H1 (cell line): ENCODE measurements around the gene SLC48A1. TPM values are rescaled to one million over a fixed set of nuclear protein-coding genes. Genes with fewer than 3 reads are reported as not detected.

Experiments
- BACH1 ChIP-seq: IDR thresholded peaks from 2 replicates; pipeline ENCODE4 v1.6.1; 2012; ENCODE audit warnings: low read length, improper control_type of control experiment
- BCL11A ChIP-seq, 2 experiments: IDR thresholded peaks; one replicate each; pipeline ENCODE4 v1.6.1; 2011; ENCODE audit warnings: low read depth in 2 of 2, low read length in 2 of 2, mild to moderate bottlenecking in 2 of 2
- CEBPB ChIP-seq: IDR thresholded peaks from 2 replicates; pipeline ENCODE4 v1.6.1; 2012; ENCODE audit warnings: low read depth, low read length
- CHD2 ChIP-seq: IDR thresholded peaks from 2 replicates; pipeline ENCODE4 v1.6.1; 2012; ENCODE audit warnings: low read length, improper control_type of control experiment
- CREB1 ChIP-seq: IDR thresholded peaks from 2 replicates; pipeline ENCODE4 v1.6.1; 2012; ENCODE audit warnings: inconsistent platforms
- CTCF ChIP-seq, 3 experiments: IDR thresholded peaks; 1 replicate in 2 of 3; 2 replicates in 1 of 3; pipeline versions ENCODE4 v1.5.1 to v1.6.1; 2011; ENCODE audit warnings: low read length in 3 of 3, mild to moderate bottlenecking in 3 of 3, inconsistent platforms in 2 of 3, low read depth in 1 of 3, moderate library complexity in 1 of 3; ENCODE audit not compliant: insufficient read depth in 1 of 3; ENCODE audit errors: control extremely low read depth in 1 of 3
- FOSL1 ChIP-seq: IDR thresholded peaks from 2 replicates; pipeline ENCODE4 v1.6.1; 2011; ENCODE audit warnings: mild to moderate bottlenecking, low read depth, low read length, moderate library complexity; ENCODE audit not compliant: insufficient read depth
- GABPA ChIP-seq: IDR thresholded peaks from 2 replicates; pipeline ENCODE4 v1.6.1; 2011; ENCODE audit warnings: mild to moderate bottlenecking, low read length, moderate library complexity, borderline replicate concordance; ENCODE audit not compliant: insufficient read depth
- HDAC2 ChIP-seq, 2 experiments: fragments of 300-600 bp in 1 of 2; sonication (generic) in 1 of 2; IDR thresholded peaks; 2 replicates each; pipeline ENCODE4 v1.6.1; 2011 to 2012; ENCODE audit warnings: low read depth in 2 of 2, low read length in 2 of 2, mild to moderate bottlenecking in 2 of 2, moderate library complexity in 2 of 2, borderline replicate concordance in 1 of 2, inconsistent platforms in 1 of 2
- HDAC6 ChIP-seq: IDR thresholded peaks from one replicate; pipeline ENCODE4 v1.7.1; 2012; ENCODE audit warnings: low read depth, mild to moderate bottlenecking, inconsistent platforms, low read length, moderate library complexity
- KDM4A ChIP-seq: IDR thresholded peaks from one replicate; pipeline ENCODE4 v1.7.1; 2012; ENCODE audit warnings: low read depth, mild to moderate bottlenecking, moderate library complexity, low read length, inconsistent platforms; ENCODE audit not compliant: severe bottlenecking
- MAX ChIP-seq: IDR thresholded peaks from 2 replicates; pipeline ENCODE4 v1.6.1; 2012; ENCODE audit warnings: inconsistent platforms
- POLR2A ChIP-seq, 2 experiments: IDR thresholded peaks; 1 replicate in 1 of 2; 2 replicates in 1 of 2; pipeline ENCODE4 v1.6.1; 2011; ENCODE audit warnings: low read depth in 2 of 2, low read length in 2 of 2, mild to moderate bottlenecking in 2 of 2; ENCODE audit errors: control extremely low read depth in 1 of 2
- RXRA ChIP-seq: IDR thresholded peaks from 2 replicates; pipeline ENCODE4 v1.6.1; 2011; ENCODE audit warnings: low read depth, mild to moderate bottlenecking, low read length, moderate library complexity; ENCODE audit not compliant: insufficient read depth
- SIRT6 ChIP-seq: IDR thresholded peaks from one replicate; pipeline ENCODE4 v1.7.1; 2012; ENCODE audit warnings: low read length, inconsistent platforms
- SP4 ChIP-seq: IDR thresholded peaks from 2 replicates; pipeline ENCODE4 v1.6.1; 2012; ENCODE audit warnings: low read length, inconsistent platforms
- SRF ChIP-seq: IDR thresholded peaks from 2 replicates; pipeline ENCODE4 v1.6.1; 2011; ENCODE audit warnings: mild to moderate bottlenecking, low read depth, low read length, moderate library complexity
- TBP ChIP-seq: IDR thresholded peaks from 2 replicates; pipeline ENCODE4 v1.6.1; 2011; ENCODE audit warnings: low read depth, low read length, improper control_type of control experiment
- TCF12 ChIP-seq: IDR thresholded peaks from 2 replicates; pipeline ENCODE4 v1.6.1; 2011; ENCODE audit warnings: low read depth, mild to moderate bottlenecking, low read length
- USF2 ChIP-seq: IDR thresholded peaks from 2 replicates; pipeline ENCODE4 v1.6.1; 2011; ENCODE audit warnings: low read length, improper control_type of control experiment
- YY1 ChIP-seq: IDR thresholded peaks from 2 replicates; pipeline ENCODE4 v1.6.1; 2011; ENCODE audit warnings: low read depth, mild to moderate bottlenecking, low read length
- ZNF274 ChIP-seq: IDR thresholded peaks from 2 replicates; pipeline ENCODE4 v1.7.0; 2012; ENCODE audit warnings: low read length, borderline replicate concordance; ENCODE audit errors: extremely low read depth
- polyA plus RNA-seq, 7 experiments: library from polyadenylated mRNA; depleted of rRNA in 3 of 7; stranded (reverse) in 5 of 7; unstranded in 2 of 7; fragments of >200 nt in 5 of 7; fragments of 200-250 nt in 2 of 7; gene quantifications; 1 replicate in 5 of 7; 2 replicates in 1 of 7; 4 replicates in 1 of 7; pipeline versions ENCODE4 v1.2.1 to v1.2.3, GENCODE V29; 2011 to 2013; ENCODE audit warnings: missing spikeins in 2 of 7, mixed read lengths in 2 of 7
- total RNA-seq: library from RNA; stranded (reverse); fragmentation: NEBNext Ultra II Directional; extraction: Animal tissue kit (Norgen Biotek cat#: 25700); gene quantifications from 2 replicates; pipeline ENCODE4 v1.2.1, GENCODE V29; 2021

Gene SLC48A1
- total and polyA plus RNA-seq, 2 of the 8 experiments (the other 6 are each of a cell fraction or from before 2014, with no cell fraction given): 9.5 to 14.1 TPM

- TF ChIP-seq POLR2A (IDR thresholded peaks at IDR 0.05; ENCODE audit: control extremely low read depth in 1 of 2, low read depth in 2 of 2, low read length in 2 of 2): no peak
- TF ChIP-seq BCL11A (IDR thresholded peaks at IDR 0.05; ENCODE audit: low read depth in 2 of 2, low read length in 2 of 2): no peak
- TF ChIP-seq CEBPB: no peak
- 0 out of 2 replicates have a peak, but pooled peaks have one; percentile 28 for TF ChIP-seq YY1
- TF ChIP-seq MAX: no peak
- no peak for TF ChIP-seq SIRT6
- TF ChIP-seq SP4: no peak
- TF ChIP-seq SRF: no peak
- peak; percentile 76 to 92 (median 78) for TF ChIP-seq CTCF (IDR thresholded peaks at IDR 0.05; ENCODE audit: control extremely low read depth in 1 of 3, insufficient read depth in 1 of 3, low read depth in 1 of 3, low read length in 3 of 3)
- no peak for TF ChIP-seq TBP
- TF ChIP-seq CREB1: no peak
- TF ChIP-seq KDM4A: no peak
- 0 out of 2 replicates have a peak, but pooled peaks have one; percentile 30 for TF ChIP-seq GABPA
- TF ChIP-seq FOSL1: no peak
- no peak for TF ChIP-seq ZNF274
- TF ChIP-seq BACH1: no peak
- TF ChIP-seq USF2: no peak
- 0 out of 2 replicates have a peak, but pooled peaks have one; percentile 55 for TF ChIP-seq TCF12
- no peak for TF ChIP-seq CHD2
- TF ChIP-seq HDAC2 (IDR thresholded peaks at IDR 0.05; ENCODE audit: borderline replicate concordance in 1 of 2, low read depth in 2 of 2, low read length in 2 of 2): no peak
- no peak for TF ChIP-seq HDAC6
- TF ChIP-seq RXRA: no peak
These were observed 24.4 kb downstream of the SLC48A1 start (continued) for GRCh38 chr12:47797441-47797840.
